Germinal center (tissue), 1 donor: ENCODE data around the gene ARHGAP30.
A peak's percentile ranks its signal among the peaks of the same experiment; 100 is the strongest.
"Not testable (repeated sequence)": the region's sequence is repeated elsewhere in the genome, so short reads cannot be mapped to it uniquely, and the experiment has no call there.

Source experiments
- DNase-seq: peaks from one replicate; pipeline ENCODE4 v3.0.0; 2012; ENCODE audit warnings: mixed read lengths, low spot score

ARHGAP30 gene

GRCh38 chr1:161037661-161038522, 31.8 kb downstream of the ARHGAP30 start:
- no peak for DNase-seq

- DNase-seq: no peak
Measured at GRCh38 chr1:161033751-161034150, 35.9 kb downstream of the ARHGAP30 start.

- no peak for DNase-seq
Measured at GRCh38 chr1:161032409-161032808, 37.3 kb downstream of the ARHGAP30 start.

- no peak for DNase-seq
Measured at GRCh38 chr1:161031874-161032273, 37.8 kb downstream of the ARHGAP30 start.

- not testable (repeated sequence) for DNase-seq
Measured at GRCh38 chr1:161029466-161029865, 40.2 kb downstream of the ARHGAP30 start.

GRCh38 chr1:161026954-161027353, 42.7 kb downstream of the ARHGAP30 start:
- not testable (repeated sequence) for DNase-seq

- DNase-seq: not testable (repeated sequence)
Measured at GRCh38 chr1:161022432-161022831, 47.3 kb downstream of the ARHGAP30 start.

- no peak for DNase-seq
Measured at GRCh38 chr1:161021970-161022353, 47.7 kb downstream of the ARHGAP30 start.

- DNase-seq: peak; percentile 99
Measured at GRCh38 chr1:161021165-161021969, 48.3 kb downstream of the ARHGAP30 start.

GRCh38 chr1:161020509-161021164, 49.1 kb downstream of the ARHGAP30 start, which contains the start of gene F11R:
Gene F11R, minus strand, starts transcription at chr1:161021152. Its CDS starts 79 bp downstream, at chr1:161021073.
- DNase-seq: peak; percentile 54

GRCh38 chr1:161019751-161020495, 49.8 kb downstream of the ARHGAP30 start:
- DNase-seq: no peak

GRCh38 chr1:161019111-161019660, 50.5 kb downstream of the ARHGAP30 start:
- DNase-seq: not testable (repeated sequence)

- no peak for DNase-seq
Measured at GRCh38 chr1:161018631-161018930, 51.1 kb downstream of the ARHGAP30 start.

GRCh38 chr1:161017756-161018630, 51.7 kb downstream of the ARHGAP30 start:
- DNase-seq: no peak

GRCh38 chr1:161017181-161017580, 52.5 kb downstream of the ARHGAP30 start:
- DNase-seq: not testable (repeated sequence)

GRCh38 chr1:161016683-161017082, 53.0 kb downstream of the ARHGAP30 start:
- not testable (repeated sequence) for DNase-seq

GRCh38 chr1:161013488-161014230, 56.0 kb downstream of the ARHGAP30 start:
- peak; percentile 75 for DNase-seq

GRCh38 chr1:161013131-161013487, 56.6 kb downstream of the ARHGAP30 start:
- no peak for DNase-seq

- DNase-seq: no peak
Measured at GRCh38 chr1:161012420-161012819, 57.3 kb downstream of the ARHGAP30 start.
